ENCODE data around the gene KDM1B. TPM values are rescaled to one million over a fixed set of nuclear protein-coding genes. Genes with fewer than 3 reads are reported as not detected.
"Not testable (repeated sequence)": the region's sequence is repeated elsewhere in the genome, so short reads cannot be mapped to it uniquely, and the experiment has no call there.

Gene KDM1B
- total RNA-seq, 1 experiment from 2014 or later: 49.9 TPM

DNA sequence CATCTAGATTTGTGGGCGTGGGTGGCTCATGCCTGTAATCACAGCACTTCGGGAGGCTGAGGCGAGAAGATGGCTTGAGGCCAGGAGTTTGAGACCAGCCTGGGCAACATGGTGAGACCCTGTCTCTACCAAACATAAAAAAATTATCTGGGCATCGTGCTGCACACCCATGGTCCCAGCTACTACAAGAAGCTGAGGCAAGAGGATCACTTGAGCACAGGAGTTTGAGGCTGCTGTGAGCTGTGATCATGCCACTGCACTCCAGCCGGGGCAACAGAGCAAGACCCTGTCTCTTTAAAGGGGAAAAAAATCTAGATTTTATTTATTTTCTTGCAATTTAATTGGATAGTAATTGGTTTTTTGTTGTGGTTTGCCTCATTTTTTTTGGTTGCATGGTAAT, 55.5 kb downstream of the KDM1B start:
- no peak for DNase-seq (ENCODE audit: low read depth, low spot score)

DNA sequence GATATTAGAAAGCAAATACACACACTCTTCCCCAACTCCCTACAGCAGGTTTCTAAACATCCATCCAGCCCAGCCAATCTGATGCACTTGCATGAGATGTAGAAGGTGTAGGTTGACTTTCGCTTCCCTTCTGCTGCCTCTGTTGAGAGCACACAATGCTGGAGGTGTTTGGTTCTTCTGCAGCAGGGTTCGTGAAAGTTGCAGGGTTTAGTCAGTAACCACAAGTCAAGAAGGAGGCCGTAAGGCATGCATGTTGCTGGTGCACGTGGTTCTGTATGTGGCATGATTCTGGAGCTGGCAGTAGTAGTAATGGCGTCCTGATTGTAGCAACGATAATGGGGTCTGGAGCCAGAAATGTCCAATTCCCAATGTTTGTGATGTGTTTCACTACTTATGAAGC, 56.1 kb downstream of the KDM1B start:
- in situ Hi-C loops (cut with HindIII; ENCODE audit: low pct_unique_long_range_greater_than_20kb, low sequenced_read_pairs): no loop called here
- no peak for DNase-seq (ENCODE audit: low read depth, low spot score)

More for the DNA sequence above, 55.5 kb downstream of the KDM1B start:
- in situ Hi-C loops (cut with HindIII; ENCODE audit: low pct_unique_long_range_greater_than_20kb, low sequenced_read_pairs): no loop called here

DNA sequence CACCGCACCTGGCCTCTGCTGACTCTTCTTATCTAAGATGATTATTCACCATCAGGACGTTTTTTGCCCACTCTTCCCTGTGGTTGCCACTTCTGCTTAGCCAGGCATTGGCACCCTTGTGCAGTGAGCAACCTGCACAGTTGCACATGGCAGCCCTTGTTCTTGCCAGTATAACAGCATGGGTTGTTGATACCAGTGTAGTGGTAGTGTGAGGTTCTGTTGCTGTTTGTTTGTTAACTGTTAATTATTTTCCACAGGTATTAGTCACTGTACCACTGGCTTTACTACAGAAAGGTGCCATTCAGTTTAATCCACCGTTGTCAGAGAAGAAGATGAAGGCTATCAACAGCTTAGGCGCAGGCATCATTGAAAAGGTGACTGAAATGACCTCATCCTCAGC, 57.0 kb downstream of the KDM1B start:
- no peak for DNase-seq (ENCODE audit: low read depth, low spot score)
- in situ Hi-C loops (cut with HindIII; ENCODE audit: low pct_unique_long_range_greater_than_20kb, low sequenced_read_pairs): no loop called here

DNA sequence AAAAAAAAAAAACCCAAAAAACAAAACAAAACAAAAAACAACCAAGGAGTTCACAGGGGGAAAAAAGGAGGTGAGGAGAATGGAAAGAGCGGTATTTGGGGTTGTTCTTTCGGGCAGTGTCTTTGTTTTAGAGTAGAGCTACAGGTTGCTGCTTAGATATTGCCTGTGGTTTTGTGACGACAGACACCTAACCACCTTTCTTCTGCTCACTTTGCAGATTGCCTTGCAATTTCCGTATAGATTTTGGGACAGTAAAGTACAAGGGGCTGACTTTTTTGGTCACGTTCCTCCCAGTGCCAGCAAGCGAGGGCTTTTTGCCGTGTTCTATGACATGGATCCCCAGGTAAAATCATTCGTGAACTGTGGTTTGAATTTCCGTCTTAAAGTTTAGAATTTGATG, 58.2 kb downstream of the KDM1B start:
- in situ Hi-C loops (cut with HindIII; ENCODE audit: low pct_unique_long_range_greater_than_20kb, low sequenced_read_pairs): no loop called here

DNA sequence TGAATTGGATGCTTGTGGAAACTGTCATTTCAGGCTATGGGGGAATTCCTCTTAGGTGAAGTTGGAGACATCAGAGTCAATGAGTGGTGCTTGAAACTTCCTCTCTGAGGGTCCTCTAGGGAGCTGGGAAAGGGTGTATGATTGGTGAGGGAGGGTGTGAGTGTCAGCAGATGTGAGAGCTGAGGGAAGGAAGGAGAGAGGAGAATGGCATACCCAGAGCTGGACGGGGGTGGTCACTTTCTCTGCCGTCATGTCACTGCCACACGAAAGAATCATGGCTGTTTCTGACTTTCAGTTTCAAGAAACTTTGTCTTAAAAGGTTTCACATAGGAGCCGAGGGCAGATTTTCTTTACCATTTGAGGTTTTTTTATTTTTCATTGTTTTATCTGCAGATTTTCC, 58.8 kb downstream of the KDM1B start:
- in situ Hi-C loops (cut with HindIII; ENCODE audit: low pct_unique_long_range_greater_than_20kb, low sequenced_read_pairs): no loop called here
- no peak for DNase-seq (ENCODE audit: low read depth, low spot score)

More for the DNA sequence above, 58.2 kb downstream of the KDM1B start:
- DNase-seq (ENCODE audit: low read depth, low spot score): no peak

DNA sequence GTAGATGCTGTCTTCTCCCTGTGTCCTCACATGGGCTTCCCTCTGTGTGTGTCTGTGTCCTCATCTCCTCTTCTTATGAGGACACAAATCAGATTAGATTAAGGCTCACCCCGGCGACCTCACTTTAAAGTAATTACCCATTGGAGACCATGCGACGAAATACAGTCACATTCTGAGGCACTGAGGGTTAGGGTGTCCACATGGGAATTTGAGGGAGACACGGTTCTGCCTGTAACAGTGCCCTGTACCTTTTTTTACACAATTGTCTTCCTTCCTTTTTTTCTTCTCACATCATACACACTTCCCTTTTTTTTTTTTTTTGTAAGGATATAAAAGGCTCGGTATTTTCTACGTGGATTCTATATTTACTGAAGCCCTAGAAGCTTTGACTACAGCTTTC, 60.2 kb downstream of the KDM1B start:
- in situ Hi-C loops (cut with HindIII; ENCODE audit: low pct_unique_long_range_greater_than_20kb, low sequenced_read_pairs): no loop called here
- DNase-seq (ENCODE audit: low read depth, low spot score): no peak

DNA sequence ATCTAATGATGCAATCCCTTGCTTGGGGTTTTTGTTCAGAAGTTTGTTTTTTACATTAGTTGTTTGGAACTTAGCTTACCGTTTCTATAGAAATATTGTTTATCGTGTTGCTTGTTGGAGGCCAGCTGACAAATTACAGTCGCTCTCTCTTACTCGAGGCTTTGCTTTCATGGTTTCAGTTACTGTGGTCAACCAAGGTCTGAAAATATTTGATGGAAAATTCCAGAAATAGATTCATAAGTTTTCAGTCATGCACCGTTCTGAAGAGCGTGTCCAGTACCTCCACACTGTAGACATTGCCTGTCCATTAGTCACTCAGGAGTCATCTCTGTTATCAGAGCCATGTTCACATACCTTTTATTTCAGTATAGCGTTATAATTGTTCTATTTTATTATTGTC, 61.2 kb downstream of the KDM1B start:
- no peak for DNase-seq (ENCODE audit: low read depth, low spot score)
- in situ Hi-C loops (cut with HindIII; ENCODE audit: low pct_unique_long_range_greater_than_20kb, low sequenced_read_pairs): no loop called here

DNA sequence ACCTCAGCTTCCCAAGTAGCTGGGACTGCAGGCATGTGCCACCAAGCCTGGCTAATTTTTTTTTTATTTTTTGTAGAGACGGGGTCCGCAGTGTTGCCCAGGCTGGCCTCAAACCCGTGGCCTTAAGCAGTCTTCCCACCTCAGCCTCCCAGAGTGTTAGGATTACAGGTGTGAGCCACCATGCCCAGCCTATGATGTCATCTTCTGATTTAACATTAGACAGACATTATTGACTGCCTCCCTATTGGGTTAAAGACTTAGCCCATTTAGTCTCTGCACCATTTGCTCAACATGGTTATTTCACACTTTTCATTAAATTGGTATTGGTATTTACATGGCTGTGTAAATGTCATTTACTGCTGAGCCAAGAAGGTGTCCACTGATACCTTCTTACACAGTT, 63.0 kb downstream of the KDM1B start:
- no peak for DNase-seq (ENCODE audit: low read depth, low spot score)
- in situ Hi-C loops (cut with HindIII; ENCODE audit: low pct_unique_long_range_greater_than_20kb, low sequenced_read_pairs): no loop called here

DNA sequence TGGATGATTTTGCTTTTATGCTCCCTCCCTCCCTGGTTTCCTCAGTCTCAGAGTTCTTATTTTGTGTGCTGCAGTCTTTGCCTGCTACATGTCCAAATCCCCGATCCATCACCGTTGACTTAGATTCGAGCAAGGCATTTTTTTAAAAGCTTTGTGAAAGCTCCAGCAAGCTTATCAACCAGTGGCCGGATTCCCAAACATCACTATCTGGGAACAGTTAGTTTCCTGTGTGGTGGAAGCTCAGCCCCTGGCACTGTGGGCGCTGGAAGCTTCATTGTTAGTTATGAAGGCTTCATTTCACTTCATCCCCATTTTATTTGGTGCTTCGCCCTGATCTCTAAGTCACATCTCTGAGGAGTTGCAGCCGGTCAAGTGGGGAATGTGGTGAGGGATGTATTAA, 64.4 kb downstream of the KDM1B start:
- no peak for DNase-seq (ENCODE audit: low read depth, low spot score)
- in situ Hi-C loops (cut with HindIII; ENCODE audit: low pct_unique_long_range_greater_than_20kb, low sequenced_read_pairs): no loop called here

DNA sequence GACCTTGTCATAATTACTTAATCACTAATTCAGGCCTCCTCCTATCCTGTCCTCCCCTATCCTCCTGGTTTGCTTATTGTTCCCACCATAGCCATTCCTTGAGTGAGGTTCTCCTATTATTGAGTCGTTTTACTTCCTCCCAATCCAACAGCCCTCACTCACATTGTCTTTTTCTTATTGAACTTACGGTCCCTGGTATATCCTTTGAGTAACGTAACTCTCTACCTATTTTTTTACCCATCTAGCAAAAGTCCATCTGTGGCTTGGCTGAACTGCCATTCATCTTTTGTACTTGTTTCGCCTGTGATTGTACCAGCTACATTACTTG, 66.0 kb downstream of the KDM1B start:
- in situ Hi-C loops (cut with HindIII; ENCODE audit: low pct_unique_long_range_greater_than_20kb, low sequenced_read_pairs): loop anchor here (10.0 kb wide), 1 partner anchor 176 kb away; no protein-coding TSS in a partner anchor
- no peak for DNase-seq (ENCODE audit: low read depth, low spot score)

DNA sequence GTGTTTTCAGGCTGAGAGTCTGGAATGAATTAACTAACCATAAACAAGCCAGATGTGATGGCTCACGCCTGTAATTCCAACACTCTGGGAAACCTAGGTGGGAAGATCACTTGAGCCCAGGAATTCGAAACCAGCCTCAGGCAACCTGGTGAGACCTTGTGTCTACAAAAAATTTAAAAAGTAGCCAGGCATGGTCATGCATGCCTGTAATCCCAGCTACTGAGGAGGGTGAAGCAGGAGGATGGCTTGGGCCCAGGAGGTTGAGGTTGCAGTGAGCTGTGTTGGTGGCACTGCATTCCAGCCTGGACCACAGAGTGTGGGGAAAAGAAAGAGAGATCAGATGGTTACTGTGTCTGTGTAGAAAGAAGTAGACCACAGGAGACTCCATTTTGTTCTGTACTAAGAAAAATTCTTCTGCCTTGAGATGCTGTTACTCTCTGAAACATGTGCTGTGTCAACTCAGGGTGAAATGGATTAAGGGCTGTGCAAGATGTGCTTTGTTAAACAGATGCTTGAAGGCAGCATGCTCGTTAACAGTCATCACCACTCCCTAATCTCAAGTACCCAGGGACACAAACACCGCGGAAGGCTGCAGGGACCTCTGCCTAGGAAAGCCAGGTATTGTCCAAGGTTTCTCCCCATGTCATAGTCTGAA, 71.4 kb downstream of the KDM1B start:
- DNase-seq (ENCODE audit: low read depth, low spot score): not testable (repeated sequence)
- in situ Hi-C loops (cut with HindIII; ENCODE audit: low pct_unique_long_range_greater_than_20kb, low sequenced_read_pairs): loop anchor here (10.0 kb wide), 1 partner anchor 182 kb away; no protein-coding TSS in a partner anchor

DNA sequence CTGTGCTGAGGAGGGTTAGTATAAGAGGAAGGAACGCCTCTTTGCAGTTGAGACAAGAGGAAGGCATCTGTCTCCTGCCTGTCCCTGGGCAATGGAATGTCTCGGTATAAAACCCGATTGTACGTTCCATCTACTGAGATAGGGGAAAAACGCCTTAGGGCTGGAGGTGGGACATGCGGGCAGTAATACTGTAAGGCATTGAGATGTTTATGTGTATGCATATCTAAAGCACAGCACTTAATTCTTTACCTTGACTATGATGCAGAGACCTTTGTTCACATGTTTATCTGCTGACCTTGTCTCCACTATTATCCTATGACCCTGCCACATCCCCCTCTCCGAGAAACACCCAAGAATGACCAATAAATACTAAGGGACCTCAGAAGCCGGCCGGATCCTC, 71.9 kb downstream of the KDM1B start:
- DNase-seq (ENCODE audit: low read depth, low spot score): not testable (repeated sequence)
- in situ Hi-C loops (cut with HindIII; ENCODE audit: low pct_unique_long_range_greater_than_20kb, low sequenced_read_pairs): loop anchor here (10.0 kb wide), 1 partner anchor 182 kb away; no protein-coding TSS in a partner anchor

DNA sequence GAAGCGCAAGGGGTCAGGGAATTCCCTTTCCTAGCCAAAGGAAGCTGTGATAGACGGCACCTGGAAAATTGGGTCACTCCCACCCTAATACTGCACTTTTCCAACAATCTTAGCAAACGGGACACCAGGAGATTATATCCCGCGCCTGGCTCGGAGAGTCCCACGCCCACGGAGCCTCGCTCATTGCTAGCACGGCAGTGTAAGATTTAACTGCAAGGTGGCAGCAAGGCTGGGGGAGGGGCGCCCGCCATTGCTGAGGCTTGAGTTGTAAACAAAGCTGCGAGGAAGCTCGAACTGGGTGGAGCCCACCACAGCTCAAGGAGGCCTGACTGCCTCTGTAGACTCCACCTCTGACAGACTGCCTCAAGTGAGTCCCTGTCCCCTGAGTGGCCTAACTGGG, 73.4 kb downstream of the KDM1B start:
- DNase-seq (ENCODE audit: low read depth, low spot score): not testable (repeated sequence)
- in situ Hi-C loops (cut with HindIII; ENCODE audit: low pct_unique_long_range_greater_than_20kb, low sequenced_read_pairs): loop anchor here (10.0 kb wide), 1 partner anchor 184 kb away; no protein-coding TSS in a partner anchor

DNA sequence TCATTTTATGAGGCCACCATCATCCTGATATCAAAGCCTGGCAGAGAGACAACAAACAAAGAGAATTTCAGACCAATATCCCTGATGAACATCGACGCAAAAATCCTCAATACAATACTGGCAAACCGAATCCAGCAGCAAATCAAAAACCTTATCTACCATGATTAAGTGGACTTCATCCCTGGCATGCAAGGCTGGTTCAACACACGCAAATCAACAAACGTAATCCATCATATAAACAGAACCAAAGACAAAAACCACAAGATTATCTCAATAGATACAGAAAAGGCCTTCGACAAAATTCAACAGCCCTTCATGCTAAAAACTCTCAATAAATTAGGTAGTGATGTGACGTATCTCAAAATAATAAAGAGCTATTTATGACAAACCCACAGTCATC, 76.6 kb downstream of the KDM1B start:
- in situ Hi-C loops (cut with HindIII; ENCODE audit: low pct_unique_long_range_greater_than_20kb, low sequenced_read_pairs); DNase-seq (ENCODE audit: low read depth, low spot score): not testable (repeated sequence)

DNA sequence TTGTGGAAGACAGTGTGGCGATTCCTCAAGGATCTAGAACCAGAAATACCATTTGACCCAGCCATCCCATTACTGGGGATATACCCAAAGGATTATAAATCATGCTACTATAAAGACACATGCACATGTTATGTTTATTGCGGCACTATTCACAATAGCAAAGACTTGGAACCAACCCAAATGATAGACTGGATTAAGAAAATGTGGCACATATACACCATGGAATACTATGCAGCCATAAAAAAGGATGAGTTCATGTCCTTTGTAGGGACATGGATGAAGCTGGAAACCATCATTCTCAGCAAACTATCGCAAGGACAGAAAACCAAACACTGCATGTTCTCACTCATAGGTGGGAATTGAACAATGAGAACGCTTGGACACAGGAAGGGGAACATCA, 78.5 kb downstream of the KDM1B start:
- in situ Hi-C loops (cut with HindIII; ENCODE audit: low pct_unique_long_range_greater_than_20kb, low sequenced_read_pairs); DNase-seq (ENCODE audit: low read depth, low spot score): not testable (repeated sequence)

DNA sequence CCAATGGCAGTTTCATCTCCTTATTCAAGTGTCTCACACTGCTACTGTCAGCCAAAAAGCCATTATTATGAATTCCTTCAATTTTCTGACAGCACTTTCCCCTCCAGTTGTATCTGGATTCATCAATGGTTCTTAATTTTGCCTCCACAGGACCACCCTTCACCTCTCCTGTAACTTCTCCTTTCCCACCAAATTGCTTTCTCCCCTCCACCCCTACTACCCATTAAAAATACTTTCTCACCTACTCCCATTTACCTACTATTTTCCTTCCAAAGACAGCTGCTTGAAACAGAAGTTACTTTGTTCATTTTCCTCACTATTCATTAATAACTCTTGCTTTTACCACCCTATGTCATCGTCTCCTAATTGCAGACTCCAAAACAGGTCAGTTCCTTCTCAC, 79.3 kb downstream of the KDM1B start:
- no peak for DNase-seq (ENCODE audit: low read depth, low spot score)
- in situ Hi-C loops (cut with HindIII; ENCODE audit: low pct_unique_long_range_greater_than_20kb, low sequenced_read_pairs): no loop called here

DNA sequence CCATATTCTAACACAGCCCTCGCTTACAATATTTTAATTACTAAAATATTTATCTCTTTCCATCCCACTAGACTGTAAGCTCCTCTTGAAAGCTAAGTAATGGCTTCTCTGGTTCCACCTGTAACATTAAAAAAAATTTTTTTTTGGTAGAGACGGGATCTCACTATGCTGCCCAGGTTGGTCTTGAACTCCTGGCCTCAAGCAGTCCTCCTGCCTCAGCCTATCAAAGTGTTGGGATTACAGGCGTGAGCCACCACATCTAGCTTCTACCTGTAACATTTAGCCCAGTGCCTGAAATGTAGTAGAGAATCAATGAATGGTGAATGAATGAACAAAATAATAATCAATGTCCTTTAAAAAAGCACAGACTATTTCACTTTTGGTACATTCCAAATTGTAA, 80.3 kb downstream of the KDM1B start:
- in situ Hi-C loops (cut with HindIII; ENCODE audit: low pct_unique_long_range_greater_than_20kb, low sequenced_read_pairs): no loop called here
- no peak for DNase-seq (ENCODE audit: low read depth, low spot score)

DNA sequence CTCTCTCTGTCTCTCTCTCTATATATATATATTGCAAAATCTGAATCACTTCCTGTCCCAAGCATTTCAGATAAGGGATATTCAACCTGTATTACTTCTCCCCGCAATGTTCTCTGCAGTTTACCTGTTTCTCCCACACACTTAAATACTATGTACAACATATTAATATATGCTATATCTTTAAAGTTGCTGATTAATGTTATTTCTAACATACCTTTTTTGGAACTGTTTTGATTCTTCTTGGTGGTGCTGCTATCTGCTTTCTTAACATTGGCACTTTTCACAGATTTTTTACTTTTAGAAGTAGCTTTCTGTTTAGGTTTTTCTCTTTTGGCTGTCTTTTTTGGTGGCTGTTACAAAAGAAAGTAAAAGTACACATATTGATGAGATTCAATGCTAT, 81.9 kb downstream of the KDM1B start:
- no peak for DNase-seq (ENCODE audit: low read depth, low spot score)
- in situ Hi-C loops (cut with HindIII; ENCODE audit: low pct_unique_long_range_greater_than_20kb, low sequenced_read_pairs): no loop called here

DNA sequence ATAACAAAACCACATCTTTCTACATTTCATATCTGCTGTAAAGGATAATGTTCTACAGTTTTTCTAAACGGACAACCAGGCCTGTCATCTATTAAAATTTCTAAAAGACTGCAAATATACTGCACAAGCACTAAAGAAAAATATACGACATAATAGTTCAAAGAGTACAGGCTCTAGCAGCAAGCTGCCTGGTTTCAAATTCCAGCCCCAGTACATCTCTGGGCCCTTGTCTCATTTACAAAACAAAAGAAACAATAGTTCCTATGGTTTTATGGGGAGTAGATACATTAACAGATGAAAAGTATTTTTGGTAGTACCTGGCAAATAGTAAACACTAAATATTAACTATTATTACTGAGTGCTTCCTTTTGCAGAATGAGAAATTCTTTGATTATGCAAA, 85.0 kb downstream of the KDM1B start:
- DNase-seq (ENCODE audit: low read depth, low spot score): no peak
- in situ Hi-C loops (cut with HindIII; ENCODE audit: low pct_unique_long_range_greater_than_20kb, low sequenced_read_pairs): no loop called here

Measured in SK-MEL-5 (cell line).